HG02870 (cell line): Measurements from ENCODE around the gene CCDC102B.

Source experiments
- ATAC-seq: cut with Tn5 transposase; IDR thresholded peaks from one replicate; pipeline ENCODE4 v1.9.1; 2021; ENCODE audit warnings: mild to moderate bottlenecking, moderate library complexity; ENCODE audit not compliant: unreplicated experiment

Gene CCDC102B

GRCh38 chr18:69067048-69067447 lies 269.2 kb downstream of the CCDC102B start:
- ATAC-seq = no peak

GRCh38 chr18:69071680-69072079 lies 273.8 kb downstream of the CCDC102B start:
- ATAC-seq = no peak

GRCh38 chr18:69081846-69082245 lies 284.0 kb downstream of the CCDC102B start:
- no peak for ATAC-seq

- no peak for ATAC-seq
These were observed 284.6 kb downstream of the CCDC102B start for GRCh38 chr18:69082499-69082898.

- ATAC-seq = no peak
These were observed 288.1 kb downstream of the CCDC102B start for GRCh38 chr18:69085951-69086350.

- ATAC-seq = no peak
These were observed 291.1 kb downstream of the CCDC102B start for GRCh38 chr18:69088973-69089372.

- peak; percentile 87 for ATAC-seq
These were observed 299.5 kb downstream of the CCDC102B start for GRCh38 chr18:69097349-69097748.

DNA sequence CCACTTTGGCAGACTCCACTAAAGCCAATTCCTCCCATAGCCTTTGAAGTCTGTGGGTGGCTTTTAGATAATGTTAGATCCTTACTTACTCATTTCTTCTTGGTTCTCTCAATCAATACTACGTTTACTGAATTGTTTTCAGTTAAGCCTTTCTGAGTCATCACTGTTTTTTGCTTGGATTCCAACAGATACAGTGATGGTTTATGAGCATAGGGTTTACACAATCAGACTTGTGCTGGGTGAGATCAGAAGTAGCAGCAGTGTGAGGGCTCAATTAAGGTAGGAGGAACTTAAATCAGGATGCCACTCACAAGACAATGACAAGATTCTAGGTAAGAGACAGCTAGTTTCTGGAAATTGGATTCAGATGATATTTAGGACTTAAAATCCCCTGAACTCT lies 305.1 kb downstream of the CCDC102B start:
- ATAC-seq = no peak
